ENCODE data around the gene CD300LD. TPM values are rescaled to one million over a fixed set of nuclear protein-coding genes. Genes with fewer than 3 reads are reported as not detected.

Gene CD300LD
- total and polyA plus RNA-seq, 2 of the 8 experiments (the other 6 are each of a cell fraction or from before 2014, with no cell fraction given), result not detected

DNA sequence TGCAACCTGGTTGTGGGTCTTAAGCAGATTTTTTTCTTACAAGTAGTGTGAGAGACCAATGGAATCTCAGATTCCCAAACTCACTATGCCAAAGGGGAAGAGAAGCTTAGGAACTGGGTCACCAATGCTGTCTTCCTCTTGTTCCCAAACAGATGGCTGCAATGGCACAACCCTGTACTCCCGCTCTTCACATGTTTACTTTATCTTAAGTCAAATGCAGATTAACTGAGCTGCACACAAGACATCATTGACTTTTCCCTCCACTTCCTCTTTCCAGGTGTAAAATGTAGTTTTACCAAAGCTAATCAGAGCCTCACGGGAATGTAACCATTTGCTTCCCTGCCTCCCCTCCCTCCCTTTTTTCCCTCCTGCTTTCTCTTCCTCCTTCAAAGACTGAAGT lies 45.8 kb upstream of the CD300LD start:
- H3K56ac ChIP-seq (replicated peaks; ENCODE audit: insufficient read length, low read depth, low read length), result no peak overlapping the region
- CTCF ChIA-PET (ENCODE audit: partially characterized antibody), result interaction anchor here (0.9 kb wide), 1 partner anchor 40 kb away, joined by 6 read pairs; no protein-coding TSS in a partner anchor
- no peak for FAIRE-seq

More for the DNA sequence above, 45.8 kb upstream of the CD300LD start:
- no peak overlapping the region for H3K18ac ChIP-seq (ENCODE audit: extremely low read depth, low read length)
- no peak overlapping the region for H3K14ac ChIP-seq (ENCODE audit: insufficient read length)
- H3K4ac ChIP-seq (replicated peaks; ENCODE audit: insufficient read length, low read depth, low read length), result no peak overlapping the region
- TF ChIP-seq ASH2L (IDR thresholded peaks at IDR 0.05; ENCODE audit: low read length) (no peak), PHF8 (conservative IDR thresholded peaks at IDR 0.05; ENCODE audit: low read depth, low read length) (no peak), CTBP2 (IDR thresholded peaks at IDR 0.05; ENCODE audit: borderline replicate concordance, insufficient read depth, insufficient read length, low read length) (no peak), POLR2AphosphoS5 (IDR thresholded peaks at IDR 0.05; ENCODE audit: low read depth, low read length) (no peak), POLR2A (IDR thresholded peaks at IDR 0.05; ENCODE audit: control extremely low read depth in 1 of 2, low read depth in 2 of 2, low read length in 2 of 2) (no peak), RXRA (IDR thresholded peaks at IDR 0.05; ENCODE audit: insufficient read depth, low read depth, low read length) (no peak), KDM5A (IDR thresholded peaks at IDR 0.05; ENCODE audit: low read length) (no peak), RBBP5 (IDR thresholded peaks at IDR 0.05; ENCODE audit: borderline replicate concordance, low read depth, low read length) (no peak), BCL11A (IDR thresholded peaks at IDR 0.05; ENCODE audit: low read depth in 2 of 2, low read length in 2 of 2) (no peak), SIX5 (IDR thresholded peaks at IDR 0.05; ENCODE audit: low read depth, low read length) (no peak), CBX8 (IDR thresholded peaks at IDR 0.05; ENCODE audit: borderline replicate concordance, low read depth, low read length) (no peak)
- TF ChIP-seq, protein P1, sequence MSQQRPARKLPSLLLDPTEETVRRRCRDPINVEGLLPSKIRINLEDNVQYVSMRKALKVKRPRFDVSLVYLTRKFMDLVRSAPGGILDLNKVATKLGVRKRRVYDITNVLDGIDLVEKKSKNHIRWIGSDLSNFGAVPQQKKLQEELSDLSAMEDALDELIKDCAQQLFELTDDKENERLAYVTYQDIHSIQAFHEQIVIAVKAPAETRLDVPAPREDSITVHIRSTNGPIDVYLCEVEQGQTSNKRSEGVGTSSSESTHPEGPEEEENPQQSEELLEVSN (IDR thresholded peaks at IDR 0.05), result no peak
- no peak overlapping the region for H2BK20ac ChIP-seq (ENCODE audit: low read length)
- no peak overlapping the region for H3K4me3 ChIP-seq (ENCODE audit: extremely low read depth in 1 of 4, insufficient read depth in 2 of 4, low read depth in 3 of 4, low read length in 4 of 4)
- H3K27ac ChIP-seq (ENCODE audit: low read depth, low read length), result no peak overlapping the region
- H3K4me2 ChIP-seq (ENCODE audit: insufficient read depth in 1 of 2, low read depth in 2 of 2, low read length in 2 of 2), result no peak overlapping the region
- H2BK12ac ChIP-seq (ENCODE audit: low read depth, low read length), result 0 out of 2 replicates have a peak overlapping the region, but pooled peaks have one; percentile 50
- H3K36me3 ChIP-seq (ENCODE audit: control insufficient read depth in 2 of 4, insufficient read depth in 4 of 4, low read length in 3 of 4), result no peaks in the 10 kb centered on the region
- no peak overlapping the region for H2AFZ ChIP-seq (ENCODE audit: low read length)
- no peak overlapping the region for H3K9ac ChIP-seq (replicated peaks in 1 of 4; ENCODE audit: extremely low read depth in 1 of 4, low read depth in 3 of 4, low read length in 3 of 4)
- no peaks in the 10 kb centered on the region for H3K9me3 ChIP-seq (ENCODE audit: insufficient read depth in 2 of 2, low read depth in 1 of 2, low read length in 1 of 2)
- no peak overlapping the region for H4K91ac ChIP-seq (replicated peaks; ENCODE audit: insufficient read length, low read length)
- no peak overlapping the region for H2BK15ac ChIP-seq (ENCODE audit: low read length)
- H2BK120ac ChIP-seq (replicated peaks; ENCODE audit: low read depth, low read length), result no peak overlapping the region
- H3K4me1 ChIP-seq (replicated peaks in 1 of 4; ENCODE audit: control insufficient read depth in 3 of 4, insufficient read depth in 4 of 4, low read length in 3 of 4), result peaks cover 4 to 19% (median 12%) of the 10 kb centered on the region in 4 experiments
- H2BK5ac ChIP-seq (ENCODE audit: low read depth, low read length), result no peak overlapping the region
- no peak overlapping the region for H2AK5ac ChIP-seq (ENCODE audit: low read depth, low read length)
- DNase-seq (ENCODE audit: low read depth in 1 of 2, low spot score in 2 of 2), result no peak
- POLR2A ChIA-PET (ENCODE audit: partially characterized antibody), result no interaction called here
- H3K79me1 ChIP-seq (ENCODE audit: low read depth, low read length), result no peaks in the 10 kb centered on the region
- 85% methylated on average over 2 of the region's 2 CpGs; no CpG with 5 or more reads in 1 of the 2 experiments for WGBS, 2 experiments (ENCODE audit: extremely low coverage in 1 of 2, insufficient coverage in 1 of 2, insufficient read length in 1 of 2, insufficient replicate concordance in 2 of 2, low coverage in 1 of 2, low lambda C conversion rate in 2 of 2, missing lambda C conversion rate in 1 of 2)
- H3K27me3 ChIP-seq (replicated peaks in 1 of 4; ENCODE audit: control insufficient read depth in 3 of 4, extremely low read depth in 1 of 4, insufficient read depth in 3 of 4, low read length in 3 of 4), result no peaks in the 10 kb centered on the region; a peak in 1 of 7 replicates
- no peaks in the 10 kb centered on the region for H4K20me1 ChIP-seq (replicated peaks in 1 of 2; ENCODE audit: control insufficient read depth in 1 of 2, insufficient read depth in 2 of 2, low read length in 2 of 2)
- no peak overlapping the region for H4K8ac ChIP-seq (ENCODE audit: extremely low read depth, insufficient read depth, low read length)
- no peaks in the 10 kb centered on the region for H3K23me2 ChIP-seq (ENCODE audit: low read depth, low read length)
- no peak overlapping the region for H4K5ac ChIP-seq (ENCODE audit: insufficient read length, low read depth, low read length)
- H3K23ac ChIP-seq (ENCODE audit: insufficient read length), result no peak overlapping the region
- H3K79me2 ChIP-seq (ENCODE audit: control insufficient read depth in 1 of 2, insufficient read depth in 2 of 2, low read length in 2 of 2), result no peaks in the 10 kb centered on the region

Measured in H1 (cell line).